ENCODE measurements around the gene IZUMO4.

The IZUMO4 gene

DNA sequence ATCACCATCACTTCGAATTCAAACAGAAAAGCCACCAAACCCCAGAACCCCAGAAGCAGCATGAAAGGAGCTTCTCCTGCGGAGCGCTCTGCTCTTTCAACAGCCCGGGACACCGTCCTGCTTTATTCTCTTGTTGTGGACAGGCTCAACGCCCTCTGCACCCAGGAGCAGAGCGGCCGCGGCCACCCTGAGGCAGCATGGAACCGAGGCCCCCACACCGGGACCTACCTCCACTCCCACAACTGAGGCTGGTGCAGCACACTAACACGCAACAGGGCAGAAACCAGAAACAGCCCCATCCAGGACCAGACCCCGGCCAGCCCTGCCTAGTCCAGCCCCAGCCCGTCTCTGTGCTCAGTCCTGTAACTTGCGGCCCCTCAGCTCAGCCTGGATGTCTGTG, 47.5 kb downstream of the IZUMO4 start:
- TF ChIP-seq, protein P1, sequence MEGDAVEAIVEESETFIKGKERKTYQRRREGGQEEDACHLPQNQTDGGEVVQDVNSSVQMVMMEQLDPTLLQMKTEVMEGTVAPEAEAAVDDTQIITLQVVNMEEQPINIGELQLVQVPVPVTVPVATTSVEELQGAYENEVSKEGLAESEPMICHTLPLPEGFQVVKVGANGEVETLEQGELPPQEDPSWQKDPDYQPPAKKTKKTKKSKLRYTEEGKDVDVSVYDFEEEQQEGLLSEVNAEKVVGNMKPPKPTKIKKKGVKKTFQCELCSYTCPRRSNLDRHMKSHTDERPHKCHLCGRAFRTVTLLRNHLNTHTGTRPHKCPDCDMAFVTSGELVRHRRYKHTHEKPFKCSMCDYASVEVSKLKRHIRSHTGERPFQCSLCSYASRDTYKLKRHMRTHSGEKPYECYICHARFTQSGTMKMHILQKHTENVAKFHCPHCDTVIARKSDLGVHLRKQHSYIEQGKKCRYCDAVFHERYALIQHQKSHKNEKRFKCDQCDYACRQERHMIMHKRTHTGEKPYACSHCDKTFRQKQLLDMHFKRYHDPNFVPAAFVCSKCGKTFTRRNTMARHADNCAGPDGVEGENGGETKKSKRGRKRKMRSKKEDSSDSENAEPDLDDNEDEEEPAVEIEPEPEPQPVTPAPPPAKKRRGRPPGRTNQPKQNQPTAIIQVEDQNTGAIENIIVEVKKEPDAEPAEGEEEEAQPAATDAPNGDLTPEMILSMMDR (IDR thresholded peaks at IDR 0.05; ENCODE audit: low read depth, low read length, missing control alignments), result no peak
- no peak overlapping the region for H3K4me3 ChIP-seq (replicated peaks; ENCODE audit: low read depth, low read length)
- no peak for DNase-seq (ENCODE audit: extremely low read depth, low read depth)

DNA sequence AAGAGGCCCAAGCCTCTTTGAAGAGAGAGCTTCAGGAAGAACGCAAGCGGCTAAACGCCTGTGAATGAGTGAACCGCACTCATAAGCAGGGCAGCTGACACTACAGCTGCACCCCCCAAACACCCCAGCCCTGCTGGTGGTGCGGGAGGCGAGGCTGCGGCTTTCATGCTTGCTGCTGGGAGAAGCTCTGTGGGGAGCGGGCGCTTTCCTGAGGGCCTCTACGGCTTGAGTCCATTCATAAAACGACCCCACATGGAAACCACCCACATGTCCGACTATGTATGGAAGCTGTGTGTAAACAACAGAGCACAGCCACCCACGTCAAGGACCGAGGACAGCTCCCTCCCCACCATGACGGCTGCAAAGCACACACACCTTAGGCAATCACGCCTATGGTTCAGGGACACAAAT, 49.1 kb downstream of the IZUMO4 start:
- DNase-seq (ENCODE audit: extremely low read depth, low read depth), result no peak
- TF ChIP-seq, protein P1 (IDR thresholded peaks at IDR 0.05; ENCODE audit: low read depth, low read length, missing control alignments), result no peak
- no peak overlapping the region for H3K4me3 ChIP-seq (replicated peaks; ENCODE audit: low read depth, low read length)

DNA sequence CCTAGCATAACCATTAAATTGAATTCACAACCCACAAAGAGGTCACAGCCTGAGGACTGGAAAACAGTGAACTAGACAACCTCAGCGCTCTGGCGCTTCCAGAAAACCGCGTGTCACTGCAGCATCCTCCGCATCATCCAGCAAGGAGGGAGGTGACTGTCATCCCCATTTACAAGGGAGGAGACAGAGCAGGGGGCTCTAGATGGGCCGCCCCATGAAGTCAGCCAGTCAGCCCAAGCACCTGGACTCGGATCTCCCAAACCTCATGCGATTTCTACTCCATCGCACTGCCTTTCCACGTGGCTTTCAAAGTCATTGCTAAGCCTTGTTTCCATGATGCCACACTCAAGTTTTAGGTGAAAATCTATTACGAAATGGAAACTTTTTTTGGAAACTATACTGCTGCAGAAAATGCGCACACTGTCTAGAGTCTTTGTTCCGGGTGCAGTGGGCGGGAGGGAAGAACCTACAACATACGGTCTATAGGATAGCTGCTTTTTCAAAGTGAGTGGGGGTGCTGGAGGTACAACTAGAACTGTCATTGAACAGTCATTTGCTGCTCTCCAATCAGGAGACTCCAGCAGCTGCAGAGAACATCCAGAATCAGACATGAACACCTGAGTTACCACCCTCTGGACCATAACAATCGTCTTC, 51.9 kb downstream of the IZUMO4 start:
- no peak overlapping the region for H3K4me3 ChIP-seq (replicated peaks; ENCODE audit: low read depth, low read length)
- no peak for DNase-seq (ENCODE audit: extremely low read depth, low read depth)
- TF ChIP-seq, protein P1 (IDR thresholded peaks at IDR 0.05; ENCODE audit: low read depth, low read length, missing control alignments), result no peak
